ENCODE measurements around the gene OR4K2.

GRCh38 chr14:19828314-19828713 is 46.6 kb upstream of the OR4K2 start:
- TF ChIP-seq EZH2phosphoT487 (IDR thresholded peaks at IDR 0.05; ENCODE audit: low read depth) = no peak
- no peak for TF ChIP-seq CTCF (IDR thresholded peaks at IDR 0.05; ENCODE audit: low read depth, low read length)
